ENCODE data around the gene ZBTB21. TPM values are rescaled to one million over a fixed set of nuclear protein-coding genes. Genes with fewer than 3 reads are reported as not detected.

Gene ZBTB21
- total and polyA plus RNA-seq, 2 experiments from 2014 or later: 10.0 to 11.0 TPM

GRCh38 chr21:42013931-42014330 lies 3.8 kb upstream of the ZBTB21 start:
- Mint-ChIP-seq H3K4me1 (peaks cover under 1% of the 10 kb centered on the region; the same call in 1 of the 3 replicates), H3K27me3 (ENCODE audit: insufficient read depth, low read depth, poor library complexity) (peaks cover 27% of the 10 kb centered on the region), H3K9me3 (no peaks in the 10 kb centered on the region), H3K36me3 (ENCODE audit: low read depth) (no peaks in the 10 kb centered on the region), H3K27ac (no peak overlapping the region), H3K4me3 (no peak overlapping the region)
- Histone ChIP-seq H3K27ac (ENCODE audit: low read depth) (no peak overlapping the region), H3K4me1 (ENCODE audit: insufficient read depth) (peaks cover 5% of the 10 kb centered on the region; the same call in 1 of the 2 replicates), H2AFZ (no peak overlapping the region), H3K9me2 (ENCODE audit: insufficient read depth) (no peaks in the 10 kb centered on the region), H3K36me3 (ENCODE audit: insufficient read depth) (no peaks in the 10 kb centered on the region), H4K20me1 (replicated peaks; ENCODE audit: insufficient read depth) (no peaks in the 10 kb centered on the region; the same call in 1 of the 2 replicates), H3K4me2 (no peak overlapping the region), H3K4me3 (no peak overlapping the region), H3F3A (replicated peaks; ENCODE audit: low read depth) (peaks cover 2% of the 10 kb centered on the region; the same call in 1 of the 2 replicates), H3K27me3 (ENCODE audit: insufficient read depth) (peaks cover 23% of the 10 kb centered on the region), H3K79me2 (replicated peaks; ENCODE audit: insufficient read depth) (peaks cover under 1% of the 10 kb centered on the region)
- no peak for DNase-seq (ENCODE audit: low spot score)
- no peak for ATAC-seq
- no peak for TF ChIP-seq ZNF331 (CRISPR knock-in tag; IDR thresholded peaks at IDR 0.05; ENCODE audit: low read depth)
- no peak for TF ChIP-seq EZH2 (IDR thresholded peaks at IDR 0.05; ENCODE audit: low read depth, unreplicated experiment)
- no peak for TF ChIP-seq STAT1 (IDR thresholded peaks at IDR 0.05; ENCODE audit: unreplicated experiment)
- TF ChIP-seq CTCF (conservative IDR thresholded peaks at IDR 0.05; ENCODE audit: low read depth in 2 of 2): no peak
- TF ChIP-seq ZNF114 (CRISPR knock-in tag; IDR thresholded peaks at IDR 0.05): no peak
- TF ChIP-seq POLR2AphosphoS5 (IDR thresholded peaks at IDR 0.05; ENCODE audit: low read depth): no peak
- TF ChIP-seq CREB1 (CRISPR knock-in tag; IDR thresholded peaks at IDR 0.05; ENCODE audit: low read depth): no peak
- no peak for TF ChIP-seq JUNB (IDR thresholded peaks at IDR 0.05; ENCODE audit: unreplicated experiment)
- no peak for TF ChIP-seq REST (IDR thresholded peaks at IDR 0.05; ENCODE audit: unreplicated experiment)
- TF ChIP-seq, protein P1, sequence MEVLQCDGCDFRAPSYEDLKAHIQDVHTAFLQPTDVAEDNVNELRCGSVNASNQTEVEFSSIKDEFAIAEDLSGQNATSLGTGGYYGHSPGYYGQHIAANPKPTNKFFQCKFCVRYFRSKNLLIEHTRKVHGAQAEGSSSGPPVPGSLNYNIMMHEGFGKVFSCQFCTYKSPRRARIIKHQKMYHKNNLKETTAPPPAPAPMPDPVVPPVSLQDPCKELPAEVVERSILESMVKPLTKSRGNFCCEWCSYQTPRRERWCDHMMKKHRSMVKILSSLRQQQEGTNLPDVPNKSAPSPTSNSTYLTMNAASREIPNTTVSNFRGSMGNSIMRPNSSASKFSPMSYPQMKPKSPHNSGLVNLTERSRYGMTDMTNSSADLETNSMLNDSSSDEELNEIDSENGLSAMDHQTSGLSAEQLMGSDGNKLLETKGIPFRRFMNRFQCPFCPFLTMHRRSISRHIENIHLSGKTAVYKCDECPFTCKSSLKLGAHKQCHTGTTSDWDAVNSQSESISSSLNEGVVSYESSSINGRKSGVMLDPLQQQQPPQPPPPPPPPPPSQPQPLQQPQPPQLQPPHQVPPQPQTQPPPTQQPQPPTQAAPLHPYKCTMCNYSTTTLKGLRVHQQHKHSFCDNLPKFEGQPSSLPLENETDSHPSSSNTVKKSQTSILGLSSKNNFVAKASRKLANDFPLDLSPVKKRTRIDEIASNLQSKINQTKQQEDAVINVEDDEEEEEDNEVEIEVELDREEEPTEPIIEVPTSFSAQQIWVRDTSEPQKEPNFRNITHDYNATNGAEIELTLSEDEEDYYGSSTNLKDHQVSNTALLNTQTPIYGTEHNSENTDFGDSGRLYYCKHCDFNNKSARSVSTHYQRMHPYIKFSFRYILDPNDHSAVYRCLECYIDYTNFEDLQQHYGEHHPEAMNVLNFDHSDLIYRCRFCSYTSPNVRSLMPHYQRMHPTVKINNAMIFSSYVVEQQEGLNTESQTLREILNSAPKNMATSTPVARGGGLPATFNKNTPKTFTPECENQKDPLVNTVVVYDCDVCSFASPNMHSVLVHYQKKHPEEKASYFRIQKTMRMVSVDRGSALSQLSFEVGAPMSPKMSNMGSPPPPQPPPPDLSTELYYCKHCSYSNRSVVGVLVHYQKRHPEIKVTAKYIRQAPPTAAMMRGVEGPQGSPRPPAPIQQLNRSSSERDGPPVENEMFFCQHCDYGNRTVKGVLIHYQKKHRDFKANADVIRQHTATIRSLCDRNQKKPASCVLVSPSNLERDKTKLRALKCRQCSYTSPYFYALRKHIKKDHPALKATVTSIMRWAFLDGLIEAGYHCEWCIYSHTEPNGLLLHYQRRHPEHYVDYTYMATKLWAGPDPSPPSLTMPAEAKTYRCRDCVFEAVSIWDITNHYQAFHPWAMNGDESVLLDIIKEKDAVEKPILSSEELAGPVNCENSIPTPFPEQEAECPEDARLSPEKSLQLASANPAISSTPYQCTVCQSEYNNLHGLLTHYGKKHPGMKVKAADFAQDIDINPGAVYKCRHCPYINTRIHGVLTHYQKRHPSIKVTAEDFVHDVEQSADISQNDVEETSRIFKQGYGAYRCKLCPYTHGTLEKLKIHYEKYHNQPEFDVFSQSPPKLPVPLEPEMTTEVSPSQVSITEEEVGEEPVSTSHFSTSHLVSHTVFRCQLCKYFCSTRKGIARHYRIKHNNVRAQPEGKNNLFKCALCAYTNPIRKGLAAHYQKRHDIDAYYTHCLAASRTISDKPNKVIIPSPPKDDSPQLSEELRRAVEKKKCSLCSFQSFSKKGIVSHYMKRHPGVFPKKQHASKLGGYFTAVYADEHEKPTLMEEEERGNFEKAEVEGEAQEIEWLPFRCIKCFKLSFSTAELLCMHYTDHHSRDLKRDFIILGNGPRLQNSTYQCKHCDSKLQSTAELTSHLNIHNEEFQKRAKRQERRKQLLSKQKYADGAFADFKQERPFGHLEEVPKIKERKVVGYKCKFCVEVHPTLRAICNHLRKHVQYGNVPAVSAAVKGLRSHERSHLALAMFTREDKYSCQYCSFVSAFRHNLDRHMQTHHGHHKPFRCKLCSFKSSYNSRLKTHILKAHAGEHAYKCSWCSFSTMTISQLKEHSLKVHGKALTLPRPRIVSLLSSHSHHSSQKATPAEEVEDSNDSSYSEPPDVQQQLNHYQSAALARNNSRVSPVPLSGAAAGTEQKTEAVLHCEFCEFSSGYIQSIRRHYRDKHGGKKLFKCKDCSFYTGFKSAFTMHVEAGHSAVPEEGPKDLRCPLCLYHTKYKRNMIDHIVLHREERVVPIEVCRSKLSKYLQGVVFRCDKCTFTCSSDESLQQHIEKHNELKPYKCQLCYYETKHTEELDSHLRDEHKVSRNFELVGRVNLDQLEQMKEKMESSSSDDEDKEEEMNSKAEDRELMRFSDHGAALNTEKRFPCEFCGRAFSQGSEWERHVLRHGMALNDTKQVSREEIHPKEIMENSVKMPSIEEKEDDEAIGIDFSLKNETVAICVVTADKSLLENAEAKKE (CRISPR knock-in tag; IDR thresholded peaks at IDR 0.05): no peak
- TF ChIP-seq ETS1 (IDR thresholded peaks at IDR 0.05): no peak
- no peak for TF ChIP-seq EZH2phosphoT487 (IDR thresholded peaks at IDR 0.05; ENCODE audit: unreplicated experiment)
- TF ChIP-seq NANOG (IDR thresholded peaks at IDR 0.05; ENCODE audit: borderline replicate concordance): no peak
